ENCODE measurements around the gene SPHK1.
"Not testable (repeated sequence)": the region's sequence is repeated elsewhere in the genome, so short reads cannot be mapped to it uniquely, and the experiment has no call there.

The SPHK1 gene

DNA sequence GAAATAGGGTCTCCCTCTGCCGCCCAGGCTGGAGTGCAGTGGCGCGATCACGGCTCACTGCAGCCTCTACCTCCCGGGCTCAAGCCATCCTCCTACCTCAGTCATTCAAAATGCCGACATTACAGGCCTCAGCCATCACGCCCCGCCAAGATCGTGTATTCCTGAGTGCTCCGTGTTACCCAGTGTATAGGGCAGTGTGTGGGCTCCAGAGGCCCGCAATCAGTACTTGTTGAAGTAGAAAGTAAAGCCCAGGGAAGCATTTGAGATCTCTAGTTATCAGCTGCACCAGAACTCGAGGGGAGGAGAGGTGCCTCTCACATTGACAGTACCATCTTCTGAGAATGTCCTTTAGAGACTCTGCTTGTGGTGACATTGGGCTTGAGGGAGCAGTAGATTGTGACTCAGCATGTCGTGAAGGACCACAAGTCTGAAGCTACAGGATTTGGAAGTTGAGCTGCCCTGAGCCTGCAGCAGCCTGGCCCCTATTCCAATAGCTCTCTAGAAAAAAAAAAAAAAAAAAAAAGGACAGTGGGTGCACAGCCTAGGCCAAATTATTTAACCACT is 29.6 kb upstream of the SPHK1 start:
- no peak for DNase-seq (ENCODE audit: low read depth)
- no peak overlapping the region for H3K4me3 ChIP-seq (ENCODE audit: control insufficient read depth, low read depth, low read length)
- TF ChIP-seq, protein P1, sequence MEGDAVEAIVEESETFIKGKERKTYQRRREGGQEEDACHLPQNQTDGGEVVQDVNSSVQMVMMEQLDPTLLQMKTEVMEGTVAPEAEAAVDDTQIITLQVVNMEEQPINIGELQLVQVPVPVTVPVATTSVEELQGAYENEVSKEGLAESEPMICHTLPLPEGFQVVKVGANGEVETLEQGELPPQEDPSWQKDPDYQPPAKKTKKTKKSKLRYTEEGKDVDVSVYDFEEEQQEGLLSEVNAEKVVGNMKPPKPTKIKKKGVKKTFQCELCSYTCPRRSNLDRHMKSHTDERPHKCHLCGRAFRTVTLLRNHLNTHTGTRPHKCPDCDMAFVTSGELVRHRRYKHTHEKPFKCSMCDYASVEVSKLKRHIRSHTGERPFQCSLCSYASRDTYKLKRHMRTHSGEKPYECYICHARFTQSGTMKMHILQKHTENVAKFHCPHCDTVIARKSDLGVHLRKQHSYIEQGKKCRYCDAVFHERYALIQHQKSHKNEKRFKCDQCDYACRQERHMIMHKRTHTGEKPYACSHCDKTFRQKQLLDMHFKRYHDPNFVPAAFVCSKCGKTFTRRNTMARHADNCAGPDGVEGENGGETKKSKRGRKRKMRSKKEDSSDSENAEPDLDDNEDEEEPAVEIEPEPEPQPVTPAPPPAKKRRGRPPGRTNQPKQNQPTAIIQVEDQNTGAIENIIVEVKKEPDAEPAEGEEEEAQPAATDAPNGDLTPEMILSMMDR (IDR thresholded peaks at IDR 0.05; ENCODE audit: control insufficient read depth, insufficient read depth, low read depth, low read length, missing control alignments) = no peak

DNA sequence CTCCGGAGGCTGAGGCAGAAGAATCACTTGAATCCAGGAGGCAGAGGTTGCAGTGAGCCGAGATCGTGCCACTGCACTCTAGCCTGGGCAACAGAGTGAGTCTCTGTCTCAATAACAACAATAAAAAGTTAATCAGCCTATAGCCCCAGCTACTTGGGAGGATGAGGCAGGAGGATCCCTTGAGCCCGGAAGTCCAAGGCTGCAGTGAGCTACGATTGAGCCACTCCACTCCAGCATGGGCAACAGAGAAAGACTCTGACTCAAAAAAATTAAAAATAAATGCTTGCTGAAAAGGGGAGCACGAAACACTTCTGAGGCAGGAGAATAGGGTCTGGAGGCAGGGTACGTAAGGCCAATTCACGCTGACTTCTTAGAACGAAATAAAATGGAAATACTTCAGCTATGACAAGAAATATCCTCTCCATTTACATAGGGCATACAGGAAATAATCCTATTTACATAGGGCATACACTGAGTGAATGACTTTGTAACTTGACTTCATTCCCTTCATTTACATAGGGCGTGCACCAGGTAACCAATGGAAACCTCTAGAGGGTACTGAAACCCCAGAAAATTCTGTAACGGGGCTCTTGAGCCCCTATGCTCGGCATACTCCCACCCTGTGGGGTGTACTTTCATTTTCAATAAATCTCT is 27.5 kb upstream of the SPHK1 start:
- H3K4me3 ChIP-seq (ENCODE audit: control insufficient read depth, low read depth, low read length) = no peak overlapping the region
- TF ChIP-seq, protein P1 (IDR thresholded peaks at IDR 0.05; ENCODE audit: control insufficient read depth, insufficient read depth, low read depth, low read length, missing control alignments) = no peak
- no peak for DNase-seq (ENCODE audit: low read depth)

DNA sequence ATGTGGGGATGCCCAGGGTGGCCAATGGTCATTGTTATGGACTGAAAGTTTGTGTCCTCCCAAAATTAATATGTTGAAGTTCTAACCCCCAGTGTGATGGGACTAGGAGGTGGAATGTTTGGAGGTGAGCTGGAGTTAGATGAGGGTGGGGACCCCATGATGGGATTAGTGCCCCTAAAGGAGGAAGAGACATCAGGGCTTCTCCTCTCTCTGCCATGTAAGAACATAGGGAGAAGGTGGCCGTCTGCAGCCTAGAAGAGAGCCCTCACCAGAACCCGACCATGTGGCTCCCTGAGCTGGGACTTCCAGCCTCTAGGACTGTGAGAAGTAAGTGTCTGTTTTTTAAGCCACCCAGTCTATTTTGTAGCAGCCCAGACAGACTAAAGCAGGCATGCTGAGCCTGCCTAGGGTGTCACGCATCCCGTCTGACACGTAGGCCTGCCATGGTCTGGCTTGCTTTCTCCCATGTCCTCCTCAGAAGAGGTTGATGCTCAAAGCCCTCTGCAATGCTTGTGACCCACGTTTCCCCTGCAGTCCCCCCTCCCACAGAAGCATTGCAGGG is 26.7 kb upstream of the SPHK1 start:
- no peak for DNase-seq (ENCODE audit: low read depth)

DNA sequence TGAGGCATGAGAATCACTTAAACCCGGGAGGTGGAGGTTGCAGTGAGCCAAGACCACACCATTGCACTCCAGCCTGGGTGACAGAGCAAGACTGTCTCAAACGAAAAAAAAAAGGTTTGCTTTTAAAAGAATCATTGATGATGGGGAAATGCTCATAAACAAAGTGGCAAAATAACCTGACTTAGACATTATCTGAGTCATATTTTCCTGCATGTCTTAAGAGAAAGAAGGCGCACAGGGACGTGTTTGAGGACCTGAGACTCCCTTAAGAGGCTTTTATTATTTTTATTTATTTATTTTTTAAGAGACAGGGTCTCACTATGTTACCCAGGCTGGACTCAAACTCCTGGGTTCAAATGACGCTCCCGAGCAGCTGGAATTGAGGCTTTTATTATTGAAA is 25.0 kb upstream of the SPHK1 start:
- DNase-seq (ENCODE audit: low read depth) = no peak
- H3K4me3 ChIP-seq (ENCODE audit: control insufficient read depth, low read depth, low read length) = no peak overlapping the region
- TF ChIP-seq, protein P1 (IDR thresholded peaks at IDR 0.05; ENCODE audit: control insufficient read depth, insufficient read depth, low read depth, low read length, missing control alignments) = no peak

More for the DNA sequence above, 26.7 kb upstream of the SPHK1 start:
- TF ChIP-seq, protein P1 (IDR thresholded peaks at IDR 0.05; ENCODE audit: control insufficient read depth, insufficient read depth, low read depth, low read length, missing control alignments) = no peak
- H3K4me3 ChIP-seq (ENCODE audit: control insufficient read depth, low read depth, low read length) = no peak overlapping the region

DNA sequence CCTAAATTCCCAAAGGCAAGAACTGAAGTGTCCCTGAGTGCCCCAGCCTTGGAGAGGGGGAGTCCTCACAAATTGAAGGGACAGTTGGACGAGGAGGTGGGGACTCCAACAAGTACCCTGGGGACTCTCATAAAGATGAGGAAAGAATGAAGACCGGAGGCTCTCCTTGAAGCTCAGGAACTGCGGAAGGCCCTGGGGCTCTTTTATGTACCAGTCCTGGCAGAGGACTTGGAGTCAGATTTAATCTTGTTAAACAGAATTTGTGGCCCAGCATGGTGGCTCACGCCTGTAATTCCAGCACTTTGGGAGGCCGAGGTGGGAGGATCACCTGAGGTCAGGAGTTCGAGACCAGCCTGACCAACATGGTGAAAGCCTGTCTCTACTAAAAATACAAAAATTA is 24.6 kb upstream of the SPHK1 start:
- DNase-seq (ENCODE audit: low read depth); H3K4me3 ChIP-seq (ENCODE audit: control insufficient read depth, low read depth, low read length): not testable (repeated sequence)

DNA sequence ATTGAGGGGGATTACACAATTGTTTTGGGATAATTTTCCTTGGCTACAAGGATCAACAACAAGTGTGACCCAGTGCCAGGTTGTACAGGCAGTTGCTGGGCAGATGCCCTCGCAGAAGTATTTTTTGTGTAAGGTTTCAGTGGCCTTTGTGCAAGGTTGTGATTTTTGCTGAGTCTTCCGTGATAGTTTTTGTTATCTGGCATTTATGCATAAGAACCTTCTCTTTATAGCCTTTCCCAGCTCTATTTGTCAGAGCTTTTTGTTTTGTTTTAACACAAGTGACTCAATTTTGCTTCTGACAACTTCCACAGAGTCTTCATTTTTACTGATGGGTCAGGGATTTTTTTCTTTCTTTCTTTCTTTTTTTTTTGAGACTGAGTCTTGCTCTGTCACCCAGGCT is 23.9 kb upstream of the SPHK1 start:
- TF ChIP-seq, protein P1 (IDR thresholded peaks at IDR 0.05; ENCODE audit: control insufficient read depth, insufficient read depth, low read depth, low read length, missing control alignments) = no peak
- H3K4me3 ChIP-seq (ENCODE audit: control insufficient read depth, low read depth, low read length) = no peak overlapping the region
- no peak for DNase-seq (ENCODE audit: low read depth)

DNA sequence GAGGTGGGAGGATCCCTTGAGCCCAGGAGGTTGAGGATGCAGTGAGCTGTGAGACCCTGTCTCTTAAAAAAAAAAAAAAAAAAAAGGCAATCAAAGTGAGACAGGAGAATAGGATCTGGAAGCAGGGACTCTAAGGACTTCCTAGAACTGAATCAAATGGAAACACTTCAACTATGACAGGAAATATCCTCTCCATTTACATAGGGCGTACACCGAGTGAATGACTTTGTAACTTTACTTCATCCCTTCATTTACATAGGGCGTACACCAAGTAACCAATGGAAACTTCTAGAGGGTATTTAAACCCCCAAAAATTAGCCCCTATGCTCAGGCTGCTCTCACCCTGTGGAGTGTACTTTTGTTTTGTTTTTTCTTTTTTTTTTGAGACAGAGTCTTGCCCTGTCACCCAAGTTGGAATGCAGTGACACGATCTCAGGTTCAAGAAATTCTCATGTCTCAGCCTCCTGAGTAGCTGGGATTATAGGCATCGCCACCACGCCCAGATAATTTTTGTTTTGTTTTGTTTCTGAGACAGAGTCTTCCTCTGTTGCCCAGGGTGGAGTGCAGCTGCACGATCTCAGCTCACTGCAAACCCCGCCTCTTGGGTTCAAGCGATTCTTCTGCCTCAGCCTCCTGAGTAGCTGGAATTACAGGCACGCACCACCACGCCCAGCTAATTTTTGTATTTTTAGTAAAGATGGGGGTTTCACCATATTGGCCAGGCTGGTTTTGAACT is 21.1 kb upstream of the SPHK1 start:
- H3K4me3 ChIP-seq (ENCODE audit: control insufficient read depth, low read depth, low read length) = no peak overlapping the region
- DNase-seq (ENCODE audit: low read depth) = no peak
- TF ChIP-seq, protein P1 (IDR thresholded peaks at IDR 0.05; ENCODE audit: control insufficient read depth, insufficient read depth, low read depth, low read length, missing control alignments) = no peak
